Activated CD8-positive, alpha-beta memory T cell treated with anti-CD3 and anti-CD28 coated beads for 48 hours (primary cell): ENCODE results near the gene HOXB4.
"Not testable (repeated sequence)": the region's sequence is repeated elsewhere in the genome, so short reads cannot be mapped to it uniquely, and the experiment has no call there.

ENCODE experiments used
- DNase-seq, 3 experiments: peaks; one replicate each; pipeline ENCODE4 v3.0.0-alpha.2; 2020; ENCODE audit warnings: low read depth in 2 of 3, low spot score in 2 of 3

Gene HOXB4

DNA sequence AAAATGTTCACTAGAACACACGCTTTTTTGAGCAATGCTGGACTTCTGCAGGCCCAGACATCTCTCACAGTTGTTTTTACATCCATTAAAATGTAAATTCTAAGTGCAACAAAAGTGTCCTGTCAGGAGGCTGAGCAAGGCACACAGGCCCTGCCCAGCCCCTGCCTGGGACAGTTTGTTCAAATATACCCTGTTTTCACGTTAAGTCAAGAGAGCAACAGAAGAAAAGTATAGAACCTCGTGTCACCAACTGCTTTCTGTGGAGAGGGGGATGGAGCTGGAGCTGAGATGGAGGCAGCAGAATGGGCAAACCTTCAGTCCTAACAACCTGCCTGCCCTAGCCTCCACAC is 28.9 kb downstream of the HOXB4 start:
- DNase-seq: no peak

- DNase-seq: no peak
These were observed 29.4 kb downstream of the HOXB4 start for GRCh38 chr17:48548523-48549280.

DNA sequence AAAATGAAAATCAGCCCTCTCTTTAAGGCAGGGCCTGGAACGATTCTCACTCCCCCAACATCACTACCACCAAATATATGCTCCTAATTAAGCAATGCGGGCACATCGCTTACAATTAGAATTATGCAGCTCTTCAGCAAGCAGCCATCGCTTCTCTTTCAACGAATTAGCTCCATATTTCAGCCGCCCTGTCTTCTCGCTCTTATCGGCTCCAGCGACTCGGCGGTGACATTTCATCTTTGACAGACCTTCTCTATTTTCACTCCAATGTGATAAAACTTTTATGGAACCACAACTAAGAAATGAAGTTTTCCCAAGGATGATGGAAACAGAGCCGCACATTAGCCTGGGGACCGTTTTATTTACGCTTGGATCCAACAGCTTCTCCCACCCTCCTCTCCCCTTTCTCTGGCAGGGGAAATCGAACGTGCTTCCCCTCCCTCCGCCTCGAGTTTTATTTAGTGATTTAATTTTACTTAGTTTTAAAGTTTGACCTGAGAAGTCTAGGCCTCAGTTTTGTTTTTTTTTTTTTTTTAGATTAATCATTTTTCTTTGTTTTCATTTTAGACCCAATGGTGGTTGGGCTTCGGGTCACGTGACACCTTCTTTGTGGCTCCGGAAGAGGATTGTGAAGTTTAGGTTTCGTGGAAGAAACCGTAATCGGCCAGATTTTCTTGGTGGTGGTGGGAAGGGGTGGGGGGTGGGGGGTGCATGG is 30.2 kb downstream of the HOXB4 start:
- DNase-seq: no peak

DNA sequence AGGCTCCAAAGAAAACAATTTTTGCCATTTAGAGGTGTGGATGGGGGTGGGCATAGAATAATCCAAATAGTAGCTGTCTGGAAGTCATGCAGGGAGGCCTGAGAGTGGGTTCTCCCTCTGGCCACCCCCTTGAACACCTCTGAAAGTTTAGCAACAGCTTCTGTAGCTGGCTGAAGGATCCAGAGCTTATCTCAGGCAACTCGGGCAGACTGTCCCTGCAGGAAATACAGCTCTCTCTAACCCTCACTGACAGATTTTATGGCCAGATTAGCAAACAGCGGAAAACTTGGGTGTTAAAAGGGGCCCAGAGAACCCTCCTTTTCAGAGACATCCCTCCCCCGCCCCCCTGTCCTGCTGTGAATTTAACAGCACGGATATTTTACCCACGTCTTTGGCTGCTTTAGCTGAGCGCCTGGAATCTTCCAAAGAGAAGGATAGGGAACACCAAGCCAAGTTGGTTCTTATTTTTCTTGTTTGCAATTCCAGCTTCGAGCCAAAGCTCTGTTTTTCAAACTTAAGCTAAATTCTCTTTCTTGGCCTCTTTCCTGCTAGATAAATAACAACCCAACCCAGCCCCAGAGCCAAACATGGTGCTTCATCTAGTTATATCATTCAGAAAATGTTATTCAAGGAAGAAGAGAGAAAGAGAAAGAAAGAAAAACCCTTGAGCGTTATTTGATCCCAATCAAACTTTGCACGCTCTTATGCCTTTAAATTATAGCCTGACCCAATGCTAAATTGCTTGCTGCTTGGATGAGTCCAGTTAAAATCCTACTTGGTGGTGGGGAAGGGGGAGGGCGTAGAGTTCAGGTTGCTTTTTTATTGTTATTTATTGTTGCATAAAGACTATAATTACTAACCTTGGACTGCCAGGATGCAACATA is 31.0 kb downstream of the HOXB4 start:
- DNase-seq: no peak

- DNase-seq: no peak
These were observed 31.8 kb downstream of the HOXB4 start for GRCh38 chr17:48546137-48546923.

- DNase-seq: no peak
These were observed 32.6 kb downstream of the HOXB4 start for GRCh38 chr17:48545539-48545938.

DNA sequence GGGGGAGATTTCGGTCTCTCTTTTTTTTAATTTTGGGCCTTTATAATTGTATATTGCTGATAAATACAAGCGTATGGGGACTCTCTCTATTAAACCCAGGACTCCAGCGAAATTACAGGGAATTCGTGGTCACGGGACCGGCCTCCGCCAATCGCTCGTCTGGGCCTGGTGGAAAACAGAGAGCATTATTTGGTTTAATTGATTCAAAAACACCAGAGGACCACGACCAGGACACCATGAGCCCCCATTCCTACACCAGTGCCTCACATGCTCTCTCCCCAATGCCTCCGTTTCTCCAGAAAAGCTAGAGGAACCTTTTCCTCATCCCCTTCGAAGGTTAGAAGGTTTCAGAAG is 33.2 kb downstream of the HOXB4 start, which contains the start of gene HOXB2:
HOXB2 (minus strand) TSS at position 88 of the 354 bp plus-strand sequence. CDS start 198 bp downstream, outside the sequence.
- no peak for DNase-seq

GRCh38 chr17:48544349-48545021 is 33.7 kb downstream of the HOXB4 start:
- DNase-seq: no peak

GRCh38 chr17:48543854-48544348 is 34.2 kb downstream of the HOXB4 start:
- DNase-seq: peak in 1 of 3 experiments; percentile 25

- peak; percentile 34 to 56 (median 41) for DNase-seq
These were observed 34.9 kb downstream of the HOXB4 start for GRCh38 chr17:48543107-48543853.

DNA sequence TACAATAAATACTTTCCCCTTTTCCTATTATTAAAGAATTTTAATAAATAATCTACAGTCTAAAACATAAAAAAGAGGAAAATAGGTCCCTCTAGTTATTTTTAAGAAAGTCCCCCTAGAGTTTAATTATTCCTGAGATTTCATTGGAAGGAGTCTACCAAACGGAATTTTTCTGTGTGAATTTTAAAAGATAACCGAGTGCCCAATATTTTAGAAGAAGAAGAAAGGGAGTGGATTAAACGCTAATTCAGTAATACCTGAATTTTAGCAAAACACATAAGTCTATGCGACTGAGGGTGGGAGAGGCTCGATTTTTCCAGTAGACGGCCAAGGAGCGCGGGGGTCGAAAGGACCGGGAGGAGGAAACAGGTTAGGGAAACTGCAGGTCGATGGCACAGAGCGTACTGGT is 35.4 kb downstream of the HOXB4 start:
- DNase-seq: no peak

DNA sequence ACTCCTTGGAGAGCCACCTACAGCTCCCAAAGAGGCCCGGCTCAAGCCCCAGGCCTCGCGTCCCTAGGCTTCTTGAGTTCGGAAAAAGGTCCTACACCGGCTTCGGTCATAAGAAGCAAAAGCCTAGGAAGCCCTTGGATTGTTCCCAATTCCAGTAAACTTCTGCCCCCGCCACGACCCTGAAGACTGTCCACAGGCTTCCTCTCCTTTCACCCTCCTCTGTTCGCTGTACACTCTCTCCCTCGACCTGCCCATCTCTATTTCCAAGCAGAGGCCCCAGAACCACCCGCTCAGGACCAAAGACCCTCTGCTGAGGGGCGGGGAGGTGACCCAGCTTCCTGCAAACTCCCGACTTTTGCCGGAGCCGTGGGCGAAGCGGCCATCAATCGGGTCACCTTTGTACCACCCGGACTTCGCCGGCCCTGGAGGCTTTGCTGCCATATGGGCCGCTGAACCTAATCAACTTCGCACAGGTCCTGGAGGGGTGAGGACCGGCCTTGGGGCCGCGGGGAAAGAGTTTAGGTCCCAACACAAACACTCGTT is 36.0 kb downstream of the HOXB4 start:
- DNase-seq: peak in 1 of 3 experiments; percentile 21

DNA sequence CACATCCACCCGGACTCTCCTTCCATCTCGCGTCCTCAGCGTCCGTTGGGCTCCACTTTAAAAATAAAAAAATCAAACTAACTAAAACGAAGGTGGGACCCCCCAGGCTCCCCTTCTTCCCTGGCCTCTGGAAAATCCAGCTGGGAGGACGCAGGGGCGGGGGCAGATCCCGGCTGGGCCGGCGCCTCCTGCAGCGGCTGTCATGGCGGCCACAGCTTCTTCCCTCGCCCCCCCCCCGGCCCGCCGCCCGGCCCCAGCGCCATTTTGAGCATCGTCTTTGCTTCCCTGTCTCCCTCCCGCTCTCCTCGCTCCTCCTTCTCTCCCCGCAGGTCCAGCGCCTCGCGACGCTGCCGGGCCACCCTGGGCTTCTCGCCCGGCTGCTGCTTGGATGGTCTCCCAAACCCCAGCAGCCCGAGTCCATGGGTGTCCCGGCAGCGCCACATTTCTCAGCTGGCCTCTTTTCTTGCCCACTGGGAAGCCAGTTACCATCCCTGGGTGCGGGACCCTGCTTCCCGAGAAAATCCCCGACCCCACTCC is 36.5 kb downstream of the HOXB4 start:
- DNase-seq: no peak

DNA sequence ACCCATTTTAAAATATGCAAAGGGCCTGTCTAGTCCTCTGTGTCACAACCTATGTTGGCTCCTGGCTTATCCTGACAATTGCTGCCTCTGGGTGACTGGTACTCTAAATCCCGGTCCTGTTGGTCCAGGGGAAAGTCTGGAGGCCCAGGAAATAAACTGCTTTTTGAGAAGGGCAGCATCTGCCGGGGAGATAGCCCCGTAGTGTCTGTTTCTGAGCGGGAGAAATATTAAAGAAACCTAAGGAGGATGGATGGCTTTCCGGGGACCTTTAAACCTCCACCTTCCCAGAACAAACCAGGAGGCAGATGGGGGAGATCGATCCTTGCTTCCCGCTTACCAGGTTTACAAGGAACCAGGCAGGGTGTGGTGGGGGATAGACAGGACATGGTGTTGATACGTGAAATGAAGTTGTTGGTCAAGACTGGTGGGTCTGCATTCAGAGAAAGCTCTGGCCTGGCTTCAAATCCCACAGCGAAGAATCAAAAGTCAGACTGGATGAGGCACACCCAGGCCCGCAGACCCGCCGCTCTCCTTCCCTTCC is 37.0 kb downstream of the HOXB4 start:
- no peak for DNase-seq

GRCh38 chr17:48540213-48540612 is 37.9 kb downstream of the HOXB4 start:
- DNase-seq: no peak

DNA sequence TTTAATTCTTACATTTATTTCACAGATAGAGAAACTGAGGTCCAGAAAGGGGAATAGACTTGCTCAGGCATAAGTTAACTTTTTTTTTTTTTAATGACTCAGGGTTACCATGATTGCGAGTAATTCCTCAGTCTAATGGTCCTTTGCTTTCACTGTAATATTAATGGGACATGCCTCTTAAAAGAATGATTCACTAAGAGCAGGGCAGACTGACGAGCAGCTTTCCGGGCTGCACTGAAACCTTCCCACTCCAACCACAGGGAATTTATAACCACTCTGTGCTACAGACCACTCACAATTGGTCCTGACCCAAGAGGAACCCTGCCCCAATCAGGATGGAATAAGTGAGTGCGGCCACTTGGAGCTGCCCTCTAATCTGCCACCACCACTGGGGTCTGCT is 39.0 kb downstream of the HOXB4 start:
- DNase-seq: no peak

GRCh38 chr17:48537316-48537715 is 40.8 kb downstream of the HOXB4 start:
- no peak for DNase-seq

DNA sequence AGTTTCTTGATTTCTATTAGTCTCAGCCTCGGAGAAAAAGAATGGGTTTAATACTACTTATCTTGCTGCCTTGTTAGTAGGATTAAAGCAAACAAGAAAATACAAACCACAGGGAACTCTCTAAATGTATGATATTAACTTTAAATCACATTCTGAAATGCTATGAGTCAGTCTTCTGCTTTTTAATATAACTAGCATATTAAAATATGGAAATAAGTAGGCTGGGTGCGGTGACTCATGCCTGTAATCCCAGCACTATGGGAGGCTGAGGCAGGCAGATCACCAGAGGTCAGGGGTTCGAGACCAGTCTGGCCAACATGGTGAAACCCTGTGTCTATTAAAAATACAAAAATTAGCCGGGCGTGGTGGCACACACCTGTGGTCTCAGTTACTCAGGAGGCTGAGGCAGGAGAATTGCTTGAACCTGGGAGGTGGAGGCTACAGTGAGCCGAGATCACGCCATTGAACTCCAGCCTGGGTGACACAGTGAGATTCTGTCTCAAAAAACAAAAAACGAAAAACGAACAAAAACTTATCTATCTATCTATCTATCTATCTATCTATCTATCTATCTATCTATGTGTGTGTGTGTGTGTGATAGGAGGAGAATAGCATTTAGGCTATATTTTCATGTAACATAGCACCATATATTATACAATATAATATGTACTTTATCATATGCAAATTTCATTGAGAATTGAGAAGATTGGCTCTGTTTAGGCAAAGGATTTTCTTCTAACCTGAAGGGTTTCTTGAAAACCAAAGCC is 42.2 kb downstream of the HOXB4 start:
- DNase-seq: not testable (repeated sequence)
